Parathyroid adenoma (tissue), 2 donors: Measurements from ENCODE around the gene PCNX2.

Experiments used
- H2AFZ ChIP-seq: fragments of 300-600 bp; sonication (generic); one replicate; pipeline ENCODE4 v1.7.0; 2017; ENCODE audit warnings: antibody characterized with exemption, mild to moderate bottlenecking
- H3K27ac ChIP-seq: fragments of 300-600 bp; sonication (generic); one replicate; pipeline ENCODE4 v1.7.0; 2017
- H3K27me3 ChIP-seq: fragments of 300-600 bp; sonication (generic); one replicate; pipeline ENCODE4 v1.7.0; 2017; ENCODE audit warnings: low read length; ENCODE audit not compliant: control insufficient read depth, insufficient read depth
- H3K36me3 ChIP-seq: fragments of 300-600 bp; sonication (generic); one replicate; pipeline ENCODE4 v1.7.0; 2017; ENCODE audit warnings: low read length; ENCODE audit not compliant: control insufficient read depth, insufficient read depth
- H3K4me1 ChIP-seq: fragments of 300-600 bp; sonication (generic); one replicate; pipeline ENCODE4 v1.7.0; 2017; ENCODE audit warnings: control low read depth
- H3K4me2 ChIP-seq: fragments of 300-600 bp; sonication (generic); one replicate; pipeline ENCODE4 v1.7.0; 2017; ENCODE audit warnings: low read length
- H3K4me3 ChIP-seq: fragments of 300-600 bp; sonication (generic); one replicate; pipeline ENCODE4 v1.7.0; 2017; ENCODE audit warnings: low read depth, low read length
- H3K79me2 ChIP-seq: fragments of 300-600 bp; sonication (generic); one replicate; pipeline ENCODE4 v1.7.0; 2017; ENCODE audit warnings: control low read depth
- H3K9ac ChIP-seq: fragments of 300-600 bp; sonication (generic); one replicate; pipeline ENCODE4 v1.7.0; 2017; ENCODE audit warnings: mild to moderate bottlenecking
- H3K9me3 ChIP-seq: fragments of 300-600 bp; sonication (generic); one replicate; pipeline ENCODE4 v1.7.0; 2017; ENCODE audit warnings: low read length; ENCODE audit not compliant: control insufficient read depth
- TF ChIP-seq, protein P1 (sequence below): fragments of 300-600 bp; sonication (generic); IDR thresholded peaks from one replicate; pipeline ENCODE4 v1.7.0; 2017; ENCODE audit warnings: antibody characterized with exemption, mild to moderate bottlenecking
- donor health status: primary hyperparathyroidism.

The PCNX2 gene

DNA sequence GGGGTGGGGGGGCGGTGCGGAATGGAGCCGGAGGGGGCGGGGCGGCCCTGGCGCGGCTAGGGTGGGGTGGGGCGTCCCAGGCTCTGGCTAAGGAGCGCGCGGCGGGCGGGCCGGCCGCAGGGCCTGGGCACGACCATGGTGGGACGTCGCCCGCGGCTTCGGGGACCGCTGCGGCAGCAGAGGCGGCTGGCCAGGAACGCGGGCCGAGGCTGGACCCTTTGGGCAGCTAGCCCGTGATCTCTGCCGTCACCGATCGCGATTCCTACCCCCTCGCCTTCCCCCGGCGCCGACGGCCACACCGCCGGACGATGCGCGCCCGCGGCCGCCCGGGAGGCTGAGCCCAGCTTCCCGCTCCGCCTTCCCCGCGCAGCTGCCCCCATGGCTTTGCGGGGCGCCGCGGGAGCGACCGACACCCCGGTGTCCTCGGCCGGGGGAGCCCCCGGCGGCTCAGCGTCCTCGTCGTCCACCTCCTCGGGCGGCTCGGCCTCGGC, 32.2 kb upstream of the PCNX2 start, which contains the start of gene MAP3K21:
Gene MAP3K21, plus strand, starts transcription at position 74 of the 491 bp plus-strand sequence. Its CDS starts 305 bp downstream, at position 379.
- H3K4me2 ChIP-seq: peak within 1 kb of the TSS; percentile 81
- no peaks in the 10 kb centered on the region for H3K9me3 ChIP-seq
- H3K9ac ChIP-seq: peak within 1 kb of the TSS; percentile 28
- no peaks in the 10 kb centered on the region for H3K79me2 ChIP-seq
- no peaks in the 10 kb centered on the region for H3K36me3 ChIP-seq
- H3K27me3 ChIP-seq: no peaks in the 10 kb centered on the region
- H3K27ac ChIP-seq: peak within 1 kb of the TSS; percentile 53
- TF ChIP-seq, protein P1, sequence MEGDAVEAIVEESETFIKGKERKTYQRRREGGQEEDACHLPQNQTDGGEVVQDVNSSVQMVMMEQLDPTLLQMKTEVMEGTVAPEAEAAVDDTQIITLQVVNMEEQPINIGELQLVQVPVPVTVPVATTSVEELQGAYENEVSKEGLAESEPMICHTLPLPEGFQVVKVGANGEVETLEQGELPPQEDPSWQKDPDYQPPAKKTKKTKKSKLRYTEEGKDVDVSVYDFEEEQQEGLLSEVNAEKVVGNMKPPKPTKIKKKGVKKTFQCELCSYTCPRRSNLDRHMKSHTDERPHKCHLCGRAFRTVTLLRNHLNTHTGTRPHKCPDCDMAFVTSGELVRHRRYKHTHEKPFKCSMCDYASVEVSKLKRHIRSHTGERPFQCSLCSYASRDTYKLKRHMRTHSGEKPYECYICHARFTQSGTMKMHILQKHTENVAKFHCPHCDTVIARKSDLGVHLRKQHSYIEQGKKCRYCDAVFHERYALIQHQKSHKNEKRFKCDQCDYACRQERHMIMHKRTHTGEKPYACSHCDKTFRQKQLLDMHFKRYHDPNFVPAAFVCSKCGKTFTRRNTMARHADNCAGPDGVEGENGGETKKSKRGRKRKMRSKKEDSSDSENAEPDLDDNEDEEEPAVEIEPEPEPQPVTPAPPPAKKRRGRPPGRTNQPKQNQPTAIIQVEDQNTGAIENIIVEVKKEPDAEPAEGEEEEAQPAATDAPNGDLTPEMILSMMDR: no peak
- no peaks in the 10 kb centered on the region for H3K4me1 ChIP-seq
- peak within 1 kb of the TSS; percentile 82 for H2AFZ ChIP-seq
- H3K4me3 ChIP-seq: peak within 1 kb of the TSS; percentile 50

DNA sequence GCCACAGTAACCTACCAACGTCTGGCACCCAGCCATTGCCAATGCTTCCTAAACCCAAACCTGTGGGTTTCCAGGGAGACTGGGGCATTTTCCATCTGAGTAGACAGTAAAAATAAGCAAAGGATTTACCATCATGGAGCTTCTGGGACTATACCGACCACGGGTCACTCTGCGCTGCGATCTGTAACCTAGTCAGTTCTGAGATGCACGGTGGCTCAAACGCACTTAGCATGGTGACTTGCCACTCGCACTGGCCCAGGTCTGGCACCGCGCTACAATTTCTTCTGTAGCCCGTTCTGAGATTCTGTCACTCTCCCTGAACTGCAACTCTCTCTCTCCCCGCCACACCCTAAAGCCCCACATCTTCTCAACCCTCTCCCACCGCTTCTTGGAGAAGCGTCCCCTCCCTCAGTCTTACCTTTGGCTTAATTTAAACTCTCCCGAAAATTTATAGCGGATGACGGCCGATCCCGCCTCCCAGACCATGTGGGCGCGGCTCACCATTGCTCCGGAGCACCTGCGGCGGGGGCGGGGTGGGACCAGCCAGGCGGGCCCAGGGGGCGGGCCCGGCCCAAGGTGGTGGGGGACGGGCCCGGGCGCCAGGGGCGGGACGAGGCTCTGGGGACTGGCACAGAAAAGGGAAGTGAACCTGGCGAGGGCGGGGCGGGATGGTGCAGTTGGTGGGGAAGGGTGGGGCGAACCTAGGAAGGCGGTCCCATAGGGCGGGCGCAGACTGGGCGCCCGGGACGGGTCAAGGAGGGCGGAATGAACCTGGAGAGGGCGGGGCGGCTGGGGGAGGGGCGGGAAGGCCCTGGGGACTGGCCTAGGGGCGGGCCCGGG, 31.5 kb upstream of the PCNX2 start:
- Histone ChIP-seq H3K4me1 (no peaks in the 10 kb centered on the region), H2AFZ (peak overlapping the region; percentile 67), H3K36me3 (no peaks in the 10 kb centered on the region), H3K79me2 (no peaks in the 10 kb centered on the region), H3K4me2 (peak overlapping the region; percentile 76), H3K4me3 (peak overlapping the region; percentile 50), H3K27ac (peak overlapping the region; percentile 33), H3K27me3 (no peaks in the 10 kb centered on the region), H3K9ac (no peak overlapping the region), H3K9me3 (no peaks in the 10 kb centered on the region)
- TF ChIP-seq, protein P1: no peak

GRCh38 chr1:233326319-233326718, 30.8 kb upstream of the PCNX2 start:
- no peak overlapping the region for H2AFZ ChIP-seq
- no peaks in the 10 kb centered on the region for H3K4me1 ChIP-seq
- no peaks in the 10 kb centered on the region for H3K79me2 ChIP-seq
- H3K27ac ChIP-seq: no peak overlapping the region
- TF ChIP-seq, protein P1: no peak
- no peaks in the 10 kb centered on the region for H3K9me3 ChIP-seq
- no peak overlapping the region for H3K4me2 ChIP-seq
- no peaks in the 10 kb centered on the region for H3K27me3 ChIP-seq
- no peaks in the 10 kb centered on the region for H3K36me3 ChIP-seq
- H3K4me3 ChIP-seq: no peak overlapping the region
- no peak overlapping the region for H3K9ac ChIP-seq

DNA sequence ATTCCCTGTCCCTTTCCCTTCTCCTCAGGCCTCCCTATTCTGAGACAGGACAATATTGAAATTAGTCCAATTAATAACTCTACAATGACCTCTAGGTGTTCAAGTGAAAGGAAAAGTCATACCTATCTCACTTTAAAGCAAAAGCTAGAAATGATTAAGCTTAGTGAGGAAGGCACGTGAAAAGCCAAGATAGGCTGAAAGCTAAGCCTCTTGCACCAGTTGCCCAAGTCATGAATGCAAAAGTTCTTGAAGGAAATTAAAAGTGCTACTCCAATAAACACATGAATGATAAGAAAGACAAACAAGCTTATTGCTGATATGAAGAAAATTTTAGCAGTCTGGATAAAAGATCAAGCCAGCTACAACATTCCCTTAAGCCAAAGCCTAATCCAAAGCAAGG, 28.2 kb upstream of the PCNX2 start:
- H3K4me1 ChIP-seq: no peaks in the 10 kb centered on the region
- H3K4me3 ChIP-seq: no peak overlapping the region
- no peaks in the 10 kb centered on the region for H3K27me3 ChIP-seq
- no peaks in the 10 kb centered on the region for H3K36me3 ChIP-seq
- no peak overlapping the region for H3K27ac ChIP-seq
- H3K9ac ChIP-seq: no peak overlapping the region
- H3K79me2 ChIP-seq: no peaks in the 10 kb centered on the region
- TF ChIP-seq, protein P1: no peak
- no peak overlapping the region for H3K4me2 ChIP-seq
- no peaks in the 10 kb centered on the region for H3K9me3 ChIP-seq
- H2AFZ ChIP-seq: no peak overlapping the region
